ENCODE data around the gene SFPQ.
"Not testable (repeated sequence)": the region's sequence is repeated elsewhere in the genome, so short reads cannot be mapped to it uniquely, and the experiment has no call there.

Gene SFPQ, protein sequence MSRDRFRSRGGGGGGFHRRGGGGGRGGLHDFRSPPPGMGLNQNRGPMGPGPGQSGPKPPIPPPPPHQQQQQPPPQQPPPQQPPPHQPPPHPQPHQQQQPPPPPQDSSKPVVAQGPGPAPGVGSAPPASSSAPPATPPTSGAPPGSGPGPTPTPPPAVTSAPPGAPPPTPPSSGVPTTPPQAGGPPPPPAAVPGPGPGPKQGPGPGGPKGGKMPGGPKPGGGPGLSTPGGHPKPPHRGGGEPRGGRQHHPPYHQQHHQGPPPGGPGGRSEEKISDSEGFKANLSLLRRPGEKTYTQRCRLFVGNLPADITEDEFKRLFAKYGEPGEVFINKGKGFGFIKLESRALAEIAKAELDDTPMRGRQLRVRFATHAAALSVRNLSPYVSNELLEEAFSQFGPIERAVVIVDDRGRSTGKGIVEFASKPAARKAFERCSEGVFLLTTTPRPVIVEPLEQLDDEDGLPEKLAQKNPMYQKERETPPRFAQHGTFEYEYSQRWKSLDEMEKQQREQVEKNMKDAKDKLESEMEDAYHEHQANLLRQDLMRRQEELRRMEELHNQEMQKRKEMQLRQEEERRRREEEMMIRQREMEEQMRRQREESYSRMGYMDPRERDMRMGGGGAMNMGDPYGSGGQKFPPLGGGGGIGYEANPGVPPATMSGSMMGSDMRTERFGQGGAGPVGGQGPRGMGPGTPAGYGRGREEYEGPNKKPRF
- total RNA-seq: 155 to 414 (median 260) reads per million in 18 experiments

GRCh38 chr1:35192853-35193664, at the start of gene SFPQ:
Gene SFPQ, minus strand, starts transcription at chr1:35193145. Its CDS starts 96 bp downstream, at chr1:35193049.
- DNase-seq: peak; percentile 98 to 99

- not testable (repeated sequence) for DNase-seq
Measured at GRCh38 chr1:35236772-35237171, 43.8 kb upstream of the SFPQ start.

- DNase-seq: no peak
Measured at GRCh38 chr1:35231287-35231686, 38.3 kb upstream of the SFPQ start.

DNA sequence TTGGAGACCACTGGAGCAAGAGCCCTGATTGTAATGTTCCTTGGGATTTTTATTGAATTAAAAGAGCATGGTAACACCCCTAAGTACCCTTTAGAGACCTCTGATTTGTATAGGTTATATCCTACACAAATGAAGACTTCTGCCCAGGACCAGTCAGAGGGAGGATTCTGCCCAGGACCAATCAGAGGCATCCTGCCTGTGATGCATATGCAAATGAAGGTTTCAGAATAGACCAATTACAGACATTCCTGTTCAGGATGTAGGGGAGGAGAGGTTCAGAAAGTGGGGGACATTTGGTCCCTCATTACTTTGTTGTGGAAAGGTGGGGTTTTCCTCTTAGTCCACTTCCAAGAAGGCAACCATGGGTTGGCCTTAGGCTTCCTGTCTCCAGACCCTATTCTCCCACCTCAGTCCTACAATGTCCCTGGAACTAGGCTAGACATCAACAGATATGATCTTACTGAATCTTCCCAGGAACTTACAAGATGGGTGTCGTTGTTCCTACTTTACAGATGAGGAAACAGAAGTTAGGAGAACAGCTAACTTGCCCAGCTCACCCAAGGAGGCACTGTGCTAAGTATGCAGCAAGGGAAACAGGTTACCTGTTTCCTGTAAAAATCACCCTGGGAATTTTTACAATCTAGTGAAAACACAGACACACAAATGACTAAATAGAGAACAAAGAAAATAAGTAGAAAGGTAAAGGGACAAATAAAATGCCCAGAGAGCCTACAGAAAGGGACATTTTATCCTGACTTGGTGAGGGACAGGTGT, 36.8 kb upstream of the SFPQ start:
- no peak for DNase-seq

DNA sequence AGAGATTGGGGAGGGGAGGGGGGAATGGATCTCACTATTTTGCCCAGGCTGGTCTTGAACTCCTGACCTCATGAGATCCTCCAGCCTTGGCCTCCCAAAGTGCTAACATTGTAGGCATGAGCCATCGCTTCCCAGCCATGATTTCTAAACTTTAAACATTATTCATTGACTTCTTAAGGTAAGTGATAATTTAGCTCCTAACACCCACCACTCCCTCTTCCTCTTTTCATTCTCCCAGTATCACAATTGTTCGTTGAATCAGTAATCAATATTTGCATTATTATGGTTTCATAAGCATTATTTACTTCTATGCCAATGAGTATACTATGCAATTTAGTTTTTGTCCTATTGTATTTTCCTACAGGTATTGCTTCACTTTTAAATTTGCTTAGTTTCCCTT, 33.6 kb upstream of the SFPQ start:
- DNase-seq: no peak

- DNase-seq: no peak
Measured at GRCh38 chr1:35223084-35223630, 30.2 kb upstream of the SFPQ start.

- no peak for DNase-seq
Measured at GRCh38 chr1:35222322-35223083, 29.6 kb upstream of the SFPQ start.

DNA sequence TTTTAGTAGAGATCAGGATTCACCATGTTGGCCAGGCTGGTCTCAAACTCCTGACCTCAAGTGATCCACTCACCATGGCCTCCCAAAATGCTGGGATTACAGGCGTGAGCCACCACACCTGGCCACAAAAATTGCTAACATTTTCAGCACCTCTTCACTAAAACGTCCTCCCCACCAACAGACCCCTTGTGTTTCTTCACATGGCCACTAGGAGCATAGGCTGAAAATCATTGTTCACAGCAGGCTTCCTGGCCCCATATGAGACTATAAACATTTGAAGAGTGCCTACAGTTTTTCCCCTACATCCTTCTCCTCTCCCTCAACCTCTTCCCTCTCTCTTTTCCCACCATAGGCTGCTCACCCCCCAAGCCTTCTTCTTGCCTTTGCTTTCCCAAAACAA, 28.0 kb upstream of the SFPQ start:
- DNase-seq: no peak

GRCh38 chr1:35215346-35215745, 22.4 kb upstream of the SFPQ start:
- DNase-seq: no peak

DNA sequence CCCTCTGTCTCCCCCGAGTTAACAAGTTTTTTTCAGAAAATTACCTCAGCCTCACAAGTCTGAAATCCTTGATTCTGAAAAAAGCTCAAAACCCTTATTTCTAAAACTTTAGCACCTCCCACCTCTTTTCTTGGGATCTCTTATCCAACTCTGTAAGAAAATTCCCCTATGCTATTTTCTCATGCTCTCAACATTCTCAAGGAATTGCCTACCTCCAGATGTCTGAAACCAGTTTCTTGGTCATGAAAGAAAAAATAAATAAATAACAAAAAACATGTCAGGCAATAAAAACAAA, 18.1 kb upstream of the SFPQ start:
- no peak for DNase-seq

GRCh38 chr1:35210321-35211119, 17.6 kb upstream of the SFPQ start:
- DNase-seq: no peak

DNA sequence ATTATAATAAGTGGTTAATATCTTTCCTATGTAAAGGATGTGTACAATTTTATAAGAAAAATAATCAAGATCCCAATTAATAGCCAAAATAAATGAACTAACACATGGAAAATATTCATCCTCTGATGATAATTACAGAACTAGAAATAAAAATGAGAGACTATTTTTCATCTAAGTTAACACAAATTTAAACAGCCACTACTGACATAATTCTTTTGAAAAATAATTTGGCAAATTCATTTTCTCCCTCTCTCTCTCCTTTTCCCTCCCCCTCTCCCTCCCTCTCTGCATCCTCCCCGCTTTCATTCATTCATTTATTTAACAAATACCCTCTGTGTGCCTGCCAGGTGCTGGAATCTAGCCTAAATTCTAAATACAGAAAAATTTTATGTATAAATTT, 10.3 kb upstream of the SFPQ start:
- DNase-seq: no peak

DNA sequence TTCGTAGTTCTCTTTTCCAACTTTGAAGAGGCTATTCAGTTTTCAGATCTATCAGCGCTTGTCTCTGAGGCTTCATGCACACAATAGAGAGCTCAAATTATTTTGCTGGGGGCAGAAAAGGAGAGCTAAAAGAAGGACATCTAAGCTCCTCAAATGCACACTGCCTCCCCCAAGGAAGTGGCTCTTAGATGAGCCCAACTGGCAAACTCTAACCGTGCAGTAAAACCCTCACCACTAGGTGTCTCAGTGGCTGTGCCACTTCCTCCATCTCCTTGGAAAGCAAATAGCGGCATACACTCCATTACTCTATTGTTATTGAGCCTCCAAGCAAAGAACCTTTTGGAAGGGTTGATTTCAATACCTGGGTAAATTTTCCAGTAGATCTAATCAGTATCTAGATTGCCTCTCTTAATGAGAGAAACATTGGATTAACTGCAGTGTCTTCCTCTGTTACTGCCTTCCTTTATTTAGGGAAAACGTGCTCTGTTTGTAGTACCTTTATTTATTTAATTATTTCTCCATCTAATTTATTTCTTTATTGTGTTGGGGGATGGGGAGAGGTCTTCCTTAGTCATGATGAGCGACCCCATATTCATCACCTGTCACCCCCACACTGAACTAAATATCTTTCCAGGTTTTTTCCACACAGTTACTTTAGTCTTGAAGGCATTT, 9.2 kb upstream of the SFPQ start:
- peak; percentile 83 to 86 for DNase-seq

DNA sequence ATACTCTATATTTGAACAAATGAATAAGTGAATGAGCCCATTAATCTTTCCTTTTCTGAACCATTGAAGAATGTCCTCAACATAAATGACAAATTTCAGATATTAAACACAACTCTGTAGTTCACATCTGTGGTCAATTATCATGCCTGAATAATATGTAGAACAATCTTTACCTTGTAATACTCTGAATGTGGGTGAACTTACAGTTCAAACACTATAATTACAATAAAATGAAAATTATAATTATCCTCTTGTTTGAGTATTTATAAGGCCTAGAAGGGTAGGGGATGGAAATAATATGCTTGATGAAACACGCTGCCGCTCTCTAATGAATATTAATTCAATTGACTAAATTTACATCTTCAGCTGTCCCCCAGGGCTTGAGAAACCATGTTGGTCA, 8.7 kb upstream of the SFPQ start:
- DNase-seq: no peak

DNA sequence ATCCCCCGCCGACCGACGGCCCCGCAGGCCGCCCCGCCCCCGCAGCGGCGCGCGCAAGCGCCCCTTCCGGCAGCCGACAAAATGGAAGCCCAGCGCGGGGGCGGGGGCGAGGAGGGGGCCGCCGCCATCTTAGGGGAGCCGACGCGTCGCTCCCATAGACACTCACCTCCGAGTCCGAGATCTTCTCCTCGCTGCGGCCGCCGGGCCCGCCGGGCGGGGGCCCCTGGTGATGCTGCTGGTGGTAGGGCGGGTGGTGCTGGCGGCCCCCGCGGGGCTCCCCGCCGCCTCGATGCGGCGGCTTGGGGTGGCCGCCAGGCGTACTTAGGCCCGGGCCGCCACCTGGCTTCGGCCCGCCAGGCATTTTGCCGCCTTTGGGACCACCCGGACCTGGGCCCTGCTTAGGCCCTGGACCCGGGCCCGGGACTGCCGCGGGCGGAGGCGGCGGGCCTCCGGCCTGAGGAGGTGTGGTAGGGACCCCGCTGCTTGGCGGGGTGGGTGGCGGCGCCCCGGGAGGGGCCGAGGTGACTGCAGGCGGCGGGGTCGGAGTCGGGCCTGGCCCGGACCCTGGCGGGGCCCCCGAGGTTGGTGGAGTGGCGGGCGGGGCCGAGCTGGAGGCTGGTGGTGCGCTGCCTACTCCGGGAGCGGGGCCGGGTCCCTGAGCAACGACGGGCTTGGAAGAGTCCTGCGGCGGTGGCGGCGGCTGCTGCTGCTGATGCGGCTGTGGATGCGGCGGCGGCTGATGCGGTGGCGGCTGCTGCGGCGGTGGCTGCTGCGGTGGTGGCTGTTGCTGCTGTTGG, 691 bp downstream of the SFPQ start:
- DNase-seq: peak; percentile 84 to 92

- DNase-seq: no peak
Measured at GRCh38 chr1:35191429-35192055, 1.4 kb downstream of the SFPQ start.

GRCh38 chr1:35190784-35191183, 2.2 kb downstream of the SFPQ start:
- DNase-seq: no peak

DNA sequence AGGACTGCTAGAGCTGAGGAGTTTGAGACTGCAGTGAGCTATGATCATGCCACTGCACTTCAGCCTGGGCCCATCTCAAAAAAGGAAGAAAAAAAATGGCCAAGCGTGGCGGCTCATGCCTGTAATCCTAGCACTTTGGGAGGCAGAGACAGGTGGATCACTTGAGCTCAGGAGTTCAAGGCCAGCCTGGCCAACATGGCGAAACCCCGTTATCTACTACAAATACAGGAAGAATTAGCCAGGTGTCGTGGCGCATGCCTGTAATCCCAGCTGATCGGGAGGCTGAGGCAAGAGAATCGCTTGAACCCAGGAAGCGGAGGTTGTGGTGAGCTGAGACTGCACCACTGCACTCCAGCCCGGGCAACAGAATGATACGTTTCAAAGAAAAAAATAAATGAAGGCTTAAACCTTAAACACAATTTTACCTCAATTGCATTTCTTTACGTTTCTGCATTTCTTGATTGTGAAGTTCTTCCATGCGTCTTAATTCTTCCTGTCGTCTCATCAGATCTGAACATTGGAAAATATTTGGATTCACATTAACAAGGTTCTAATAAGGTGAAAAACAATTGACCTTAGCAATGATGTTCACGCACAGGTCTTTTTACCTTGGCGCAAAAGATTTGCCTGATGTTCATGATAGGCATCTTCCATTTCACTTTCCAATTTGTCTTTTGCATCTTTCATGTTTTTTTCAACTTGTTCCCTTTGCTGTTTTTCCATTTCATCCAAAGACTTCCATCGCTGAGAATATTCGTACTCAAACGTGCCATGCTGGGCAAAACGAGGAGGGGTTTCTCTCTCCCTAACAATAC, 4.2 kb downstream of the SFPQ start:
- no peak for DNase-seq
